Ascending aorta (tissue), 2 donors: ENCODE measurements around the gene JMY. TPM values are rescaled to one million over a fixed set of nuclear protein-coding genes. Genes with fewer than 3 reads are reported as not detected.

Source experiments
- DNase-seq, 2 donors: peaks; one replicate each; pipeline ENCODE4 v3.0.0-alpha.2; 2019; ENCODE audit warnings: low spot score in 2 of 2
- H3K27ac ChIP-seq, 2 donors: fragments of 200-600 bp; sonication (generic); one replicate each; pipeline ENCODE4 v1.5.1; 2016 to 2017; ENCODE audit warnings: mild to moderate bottlenecking in 1 of 2
- H3K27me3 ChIP-seq: fragments of 200-600 bp; sonication (generic); one replicate; pipeline ENCODE4 v1.5.1; 2017
- H3K36me3 ChIP-seq, 2 donors: fragments of 200-600 bp; sonication (generic); one replicate each; pipeline ENCODE4 v1.5.1; 2016
- H3K4me1 ChIP-seq, 2 donors: fragments of 200-600 bp; sonication (generic); one replicate each; pipeline ENCODE4 v1.5.1; 2016 to 2017; ENCODE audit warnings: mild to moderate bottlenecking in 1 of 2
- H3K4me3 ChIP-seq, 2 donors: fragments of 200-600 bp; sonication (generic); one replicate each; pipeline ENCODE4 v1.5.1; 2016 to 2017; ENCODE audit warnings: mild to moderate bottlenecking in 1 of 2
- H3K9me3 ChIP-seq, 2 donors: fragments of 200-600 bp; sonication (generic); one replicate each; pipeline ENCODE4 v1.5.1; 2016
- CTCF ChIP-seq, 3 experiments: fragments of 200-600 bp in 2 of 3; fragments of 450-650 bp in 1 of 3; sonication (generic) in 2 of 3; IDR thresholded peaks; one replicate each; pipeline ENCODE4 v1.5.1; 2016 to 2019; ENCODE audit warnings: antibody characterized with exemption in 3 of 3, mild to moderate bottlenecking in 1 of 3, moderate library complexity in 1 of 3
- intact Hi-C: fragments of 100-400 bp; cut with DNase I; formaldehyde crosslinking; loops from one replicate; pipeline ENCODE4 v1.15.1; 2023
- total RNA-seq: library from RNA; depleted of rRNA; stranded (reverse); fragments of >200 nt; gene quantifications from one replicate; pipeline ENCODE4 v1.1.0, GENCODE V29; 2016

Gene JMY
- total RNA-seq, 1 donor from 2014 or later: 5.2 TPM

DNA sequence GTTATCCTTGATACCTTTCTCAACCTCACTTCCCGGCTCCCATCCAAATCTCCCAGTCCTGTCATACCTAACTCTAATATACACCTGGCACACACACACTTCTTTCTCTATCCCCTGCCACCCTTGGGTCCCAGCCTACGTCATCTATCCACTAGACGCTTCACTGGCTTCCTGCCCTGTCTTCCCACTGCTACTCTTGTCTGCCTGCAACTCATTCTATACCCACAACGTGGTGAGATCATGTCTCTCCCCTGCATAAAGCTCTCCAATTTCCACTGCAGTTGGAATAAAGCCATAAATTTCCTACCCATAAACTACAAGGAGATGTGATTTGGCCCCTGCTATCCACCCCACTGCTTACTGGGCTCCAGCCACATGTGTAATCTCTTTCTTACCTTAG is 93.5 kb downstream of the JMY start:
- intact Hi-C loops: no loop called here
- no peak for TF ChIP-seq CTCF (IDR thresholded peaks at IDR 0.05)
- H3K4me3 ChIP-seq: no peak overlapping the region
- no peaks in the 10 kb centered on the region for H3K36me3 ChIP-seq
- DNase-seq: no peak
- no peak overlapping the region for H3K27ac ChIP-seq
- no peaks in the 10 kb centered on the region for H3K9me3 ChIP-seq
- H3K4me1 ChIP-seq: no peaks in the 10 kb centered on the region
- no peaks in the 10 kb centered on the region for H3K27me3 ChIP-seq

- no peaks in the 10 kb centered on the region for H3K4me1 ChIP-seq
- H3K36me3 ChIP-seq: no peaks in the 10 kb centered on the region
- H3K27me3 ChIP-seq: no peaks in the 10 kb centered on the region
- no peak for TF ChIP-seq CTCF (IDR thresholded peaks at IDR 0.05)
- H3K27ac ChIP-seq: no peak overlapping the region
- no peak for DNase-seq
- intact Hi-C loops: no loop called here
- H3K9me3 ChIP-seq: no peaks in the 10 kb centered on the region
- H3K4me3 ChIP-seq: no peak overlapping the region
Measured at GRCh38 chr5:79330071-79330470, 94.1 kb downstream of the JMY start.

GRCh38 chr5:79333852-79334557 is 98.1 kb downstream of the JMY start:
- Histone ChIP-seq H3K4me1 (no peaks in the 10 kb centered on the region), H3K27me3 (no peaks in the 10 kb centered on the region), H3K9me3 (peaks cover 0 to 3% of the 10 kb centered on the region in 2 donors), H3K4me3 (no peak overlapping the region), H3K27ac (no peak overlapping the region), H3K36me3 (no peaks in the 10 kb centered on the region)
- DNase-seq: no peak
- intact Hi-C loops: no loop called here
- TF ChIP-seq CTCF (IDR thresholded peaks at IDR 0.05): no peak

- TF ChIP-seq CTCF (IDR thresholded peaks at IDR 0.05): no peak
- DNase-seq: no peak
- H3K36me3 ChIP-seq: no peaks in the 10 kb centered on the region
- no peaks in the 10 kb centered on the region for H3K9me3 ChIP-seq
- H3K4me1 ChIP-seq: no peaks in the 10 kb centered on the region
- no peak overlapping the region for H3K27ac ChIP-seq
- H3K4me3 ChIP-seq: no peak overlapping the region
- H3K27me3 ChIP-seq: no peaks in the 10 kb centered on the region
- intact Hi-C loops: no loop called here
Measured at GRCh38 chr5:79346420-79346824, 110.5 kb downstream of the JMY start.

DNA sequence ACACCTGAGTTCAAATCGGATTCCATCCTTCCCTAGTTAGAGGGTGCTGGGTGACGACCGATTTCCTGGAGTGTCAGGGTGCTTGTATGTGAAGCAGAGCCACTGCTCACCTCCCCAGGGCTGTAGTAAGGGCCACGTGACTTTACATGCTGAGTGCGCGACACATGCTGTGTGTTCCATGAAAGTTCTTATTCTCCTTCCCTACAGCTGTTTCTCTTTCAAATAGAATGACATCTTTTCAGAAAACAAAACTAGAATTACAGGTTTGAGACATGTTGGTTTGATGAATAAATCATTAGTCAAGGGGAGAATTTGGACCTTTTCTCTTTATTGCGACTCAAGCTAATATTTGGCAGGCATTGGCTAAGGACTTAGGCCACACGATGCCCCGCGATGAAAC is 113.1 kb downstream of the JMY start:
- no peak for DNase-seq
- no peaks in the 10 kb centered on the region for H3K36me3 ChIP-seq
- no peak for TF ChIP-seq CTCF (IDR thresholded peaks at IDR 0.05)
- no peaks in the 10 kb centered on the region for H3K9me3 ChIP-seq
- H3K27ac ChIP-seq: no peak overlapping the region
- intact Hi-C loops: no loop called here
- H3K27me3 ChIP-seq: no peaks in the 10 kb centered on the region
- H3K4me3 ChIP-seq: no peak overlapping the region
- no peaks in the 10 kb centered on the region for H3K4me1 ChIP-seq

GRCh38 chr5:79349881-79350280 is 114.0 kb downstream of the JMY start:
- no peak for DNase-seq
- no peaks in the 10 kb centered on the region for H3K9me3 ChIP-seq
- TF ChIP-seq CTCF (IDR thresholded peaks at IDR 0.05): no peak
- no peaks in the 10 kb centered on the region for H3K27me3 ChIP-seq
- H3K4me1 ChIP-seq: no peaks in the 10 kb centered on the region
- H3K36me3 ChIP-seq: no peaks in the 10 kb centered on the region
- intact Hi-C loops: no loop called here
- H3K4me3 ChIP-seq: no peak overlapping the region
- H3K27ac ChIP-seq: no peak overlapping the region
